HG03039 (cell line): ENCODE results near the gene VHLL.
"Not testable (repeated sequence)": the region's sequence is repeated elsewhere in the genome, so short reads cannot be mapped to it uniquely, and the experiment has no call there.

Experiments
- ATAC-seq: cut with Tn5 transposase; IDR thresholded peaks from one replicate; pipeline ENCODE4 v1.9.1; 2021; ENCODE audit warnings: mild to moderate bottlenecking, moderate library complexity; ENCODE audit not compliant: unreplicated experiment

The VHLL gene

GRCh38 chr1:156298852-156299357 is at the start of gene VHLL:
Gene VHLL, minus strand, starts transcription at chr1:156299307. Its CDS starts 118 bp downstream, at chr1:156299189.
- ATAC-seq, result no peak

- no peak for ATAC-seq
Observed at GRCh38 chr1:156347331-156347730, 48.2 kb upstream of the VHLL start.

GRCh38 chr1:156346636-156347035 is 47.5 kb upstream of the VHLL start:
- no peak for ATAC-seq

GRCh38 chr1:156346035-156346434 is 46.9 kb upstream of the VHLL start:
- ATAC-seq, result not testable (repeated sequence)

GRCh38 chr1:156344409-156344808 is 45.3 kb upstream of the VHLL start:
- ATAC-seq, result no peak

- no peak for ATAC-seq
Observed at GRCh38 chr1:156342166-156342955, 43.3 kb upstream of the VHLL start.

- ATAC-seq, result peak; percentile 86
Observed at GRCh38 chr1:156338180-156338976, 39.3 kb upstream of the VHLL start, which contains the start of the genes CCT3 and TSACC. Gene CCT3, minus strand, starts transcription at chr1:156338292. Its CDS starts 108 bp downstream, at chr1:156338184. Gene TSACC, plus strand, starts transcription at chr1:156338526. Its CDS starts 1,232 bp downstream, at chr1:156339758.

GRCh38 chr1:156337888-156338179 is 38.7 kb upstream of the VHLL start:
- ATAC-seq, result peak; percentile 3

- no peak for ATAC-seq
Observed at GRCh38 chr1:156337052-156337887, 38.2 kb upstream of the VHLL start.

- no peak for ATAC-seq
Observed at GRCh38 chr1:156336242-156336641, 37.1 kb upstream of the VHLL start.

- not testable (repeated sequence) for ATAC-seq
Observed at GRCh38 chr1:156323179-156323578, 24.1 kb upstream of the VHLL start.

GRCh38 chr1:156320560-156320959 is 21.5 kb upstream of the VHLL start:
- no peak for ATAC-seq

- no peak for ATAC-seq
Observed at GRCh38 chr1:156319664-156320063, 20.6 kb upstream of the VHLL start.

GRCh38 chr1:156316909-156317308 is 17.8 kb upstream of the VHLL start:
- ATAC-seq, result no peak

GRCh38 chr1:156310962-156311361 is 11.9 kb upstream of the VHLL start:
- no peak for ATAC-seq

- ATAC-seq, result no peak
Observed at GRCh38 chr1:156308078-156308477, 9.0 kb upstream of the VHLL start.

- ATAC-seq, result no peak
Observed at GRCh38 chr1:156305215-156305614, 6.1 kb upstream of the VHLL start.

GRCh38 chr1:156303241-156303640 is 4.1 kb upstream of the VHLL start:
- no peak for ATAC-seq

- no peak for ATAC-seq
Observed at GRCh38 chr1:156295391-156295947, 3.6 kb downstream of the VHLL start, which contains the start of gene GLMP. Gene GLMP, minus strand, starts transcription at chr1:156295679. Its CDS starts 34 bp downstream, at chr1:156295645.

- no peak for ATAC-seq
Observed at GRCh38 chr1:156293895-156294294, 5.2 kb downstream of the VHLL start.

GRCh38 chr1:156293098-156293434 is 6.0 kb downstream of the VHLL start:
- ATAC-seq, result no peak
